Posterior vena cava (tissue), 2 donors: ENCODE measurements around the gene TNFRSF4. TPM values are rescaled to one million over a fixed set of nuclear protein-coding genes. Genes with fewer than 3 reads are reported as not detected.
"Not testable (repeated sequence)": the region's sequence is repeated elsewhere in the genome, so short reads cannot be mapped to it uniquely, and the experiment has no call there.

Source experiments
- DNase-seq: peaks from one replicate; pipeline ENCODE4 v3.0.0-alpha.2; 2020; ENCODE audit warnings: low spot score
- intact Hi-C, 2 donors: fragments of 100-400 bp; cut with DNase I; formaldehyde crosslinking; loops; one replicate each; pipeline versions ENCODE4 v1.14.1 to v1.14.2; 2022 to 2023
- total RNA-seq, 2 donors: library from RNA; stranded (reverse); fragmentation: NEBNext Ultra II Directional; extraction: Animal tissue kit (Norgen Biotek cat#: 25700); gene quantifications; one replicate each; pipeline ENCODE4 v1.2.1, GENCODE V29; 2021
- donor health status: DM: yes; HTN: yes; CAD: no.
- donor health status: DM: yes; HTN: yes; CAD: no.

Gene TNFRSF4
- total RNA-seq, 2 donors from 2014 or later: 2.0 to 2.8 TPM

DNA sequence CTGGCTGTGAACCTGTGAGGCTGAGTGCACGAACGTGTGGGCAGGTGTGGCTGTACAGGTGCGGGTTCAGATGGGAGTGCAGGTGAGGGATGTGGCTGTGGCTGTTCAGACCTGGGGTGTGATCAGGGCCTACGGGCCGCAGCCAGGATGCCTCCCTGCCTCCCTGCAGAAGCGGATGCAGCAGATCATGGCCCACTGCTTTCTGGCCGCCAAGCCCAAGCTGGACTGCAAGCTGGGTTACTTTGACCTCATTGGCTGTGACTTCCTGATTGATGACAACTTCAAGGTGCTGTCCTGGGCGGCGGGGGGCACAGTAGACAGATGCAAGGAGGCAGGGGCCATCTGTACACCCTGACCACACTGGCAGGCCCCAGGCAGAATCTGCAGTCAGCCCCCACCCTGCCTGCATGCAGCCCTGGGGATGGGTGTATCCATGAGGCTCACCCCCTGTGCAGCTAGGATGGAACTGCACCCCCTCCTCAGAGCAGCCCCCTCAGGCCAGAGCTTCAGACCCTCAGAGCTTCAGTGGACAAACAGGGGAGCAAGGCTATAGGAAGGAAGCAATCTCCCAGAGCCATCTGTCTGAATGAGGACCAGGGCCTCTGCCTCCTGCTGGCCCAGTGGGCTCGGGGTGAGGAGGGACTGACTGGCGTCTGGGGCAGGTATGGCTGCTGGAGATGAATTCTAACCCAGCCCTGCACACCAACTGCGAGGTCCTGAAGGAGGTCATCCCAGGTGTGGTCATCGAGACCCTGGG, 17.3 kb downstream of the TNFRSF4 start:
- intact Hi-C loops: no loop called here
- no peak for DNase-seq

- DNase-seq, intact Hi-C loops: not testable (repeated sequence)
Measured at GRCh38 chr1:1195726-1196125, 18.2 kb downstream of the TNFRSF4 start.

DNA sequence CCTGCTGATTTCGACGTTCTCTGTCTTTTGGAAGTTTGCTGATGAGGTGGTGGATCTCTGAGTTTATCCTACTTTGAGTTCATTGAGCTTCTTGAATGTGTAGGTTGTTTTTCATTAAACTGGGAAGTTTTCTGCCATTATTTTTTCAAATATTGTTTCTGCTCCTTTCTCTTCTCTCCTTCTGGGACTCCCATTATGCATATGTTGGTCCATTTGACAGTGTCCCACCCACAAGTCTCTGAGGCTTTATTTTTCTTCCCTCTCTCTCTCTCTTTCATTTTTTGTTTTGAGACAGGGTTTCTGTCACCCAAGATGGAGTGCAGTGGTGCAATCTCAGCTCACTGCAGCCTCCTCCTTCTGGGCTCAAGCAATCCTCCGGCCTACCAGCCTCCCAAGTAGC, 19.2 kb downstream of the TNFRSF4 start:
- DNase-seq: no peak
- intact Hi-C loops: no loop called here

DNA sequence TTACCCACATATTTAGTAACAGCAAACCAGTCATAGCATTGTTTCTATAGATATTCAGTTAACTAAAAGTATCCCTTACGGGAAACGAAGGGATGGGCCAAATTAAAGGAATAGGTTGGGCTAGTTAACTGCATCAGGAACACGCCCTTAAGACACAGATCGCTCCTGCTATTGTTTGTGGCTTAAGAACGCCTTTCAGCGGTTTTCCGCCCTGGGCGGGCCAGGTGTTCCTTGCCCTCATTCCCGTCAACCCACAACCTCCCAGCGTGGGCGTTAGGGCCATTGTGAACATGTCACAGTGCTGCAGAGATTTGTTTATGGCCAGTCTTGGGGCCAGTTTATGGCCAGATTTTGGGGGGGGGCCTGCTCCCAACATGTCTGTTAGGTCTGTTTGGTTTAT, 22.2 kb downstream of the TNFRSF4 start:
- no peak for DNase-seq
- intact Hi-C loops: no loop called here

DNA sequence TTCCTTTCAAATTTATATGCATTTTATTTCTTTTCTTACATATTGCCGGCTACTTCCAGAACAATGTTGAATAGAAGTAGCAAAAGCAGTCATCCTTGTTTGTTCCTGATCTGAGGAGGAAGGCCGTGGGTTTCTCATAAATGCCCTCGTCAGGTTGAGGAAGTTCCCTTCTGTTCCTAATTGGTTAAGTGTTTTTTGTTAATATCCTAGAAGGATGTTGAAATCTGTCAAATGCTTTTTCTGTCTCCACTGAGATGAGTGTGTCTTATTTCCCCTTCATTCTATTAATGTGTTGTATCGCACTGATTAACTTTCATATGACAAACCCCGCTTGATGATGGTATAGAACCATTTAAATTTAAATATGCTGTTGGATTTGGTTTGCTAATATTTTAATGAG, 24.8 kb downstream of the TNFRSF4 start:
- intact Hi-C loops: no loop called here
- no peak for DNase-seq

DNA sequence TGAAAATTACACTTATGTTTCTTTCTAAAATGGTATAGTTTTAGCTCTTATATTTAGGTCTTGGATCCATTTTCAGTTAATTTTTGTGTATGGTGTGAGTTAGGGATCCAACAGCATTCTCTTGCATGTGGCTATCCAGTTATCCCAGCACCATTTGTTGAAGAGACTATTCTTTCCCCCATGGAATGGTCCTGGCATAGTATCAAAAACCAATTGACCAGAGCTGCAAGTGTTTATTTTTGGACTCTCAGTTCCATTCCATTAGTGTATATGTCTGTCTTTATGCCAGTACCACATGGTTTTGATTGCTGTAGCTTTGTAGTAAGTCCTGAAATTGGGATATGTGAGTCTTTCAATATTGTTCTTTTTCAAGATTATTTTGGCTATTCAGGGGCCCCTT, 26.0 kb downstream of the TNFRSF4 start:
- intact Hi-C loops: no loop called here

GRCh38 chr1:1185101-1185765, 28.7 kb downstream of the TNFRSF4 start:
- no peak for DNase-seq
- intact Hi-C loops: no loop called here

More for the DNA sequence above, 26.0 kb downstream of the TNFRSF4 start:
- no peak for DNase-seq

DNA sequence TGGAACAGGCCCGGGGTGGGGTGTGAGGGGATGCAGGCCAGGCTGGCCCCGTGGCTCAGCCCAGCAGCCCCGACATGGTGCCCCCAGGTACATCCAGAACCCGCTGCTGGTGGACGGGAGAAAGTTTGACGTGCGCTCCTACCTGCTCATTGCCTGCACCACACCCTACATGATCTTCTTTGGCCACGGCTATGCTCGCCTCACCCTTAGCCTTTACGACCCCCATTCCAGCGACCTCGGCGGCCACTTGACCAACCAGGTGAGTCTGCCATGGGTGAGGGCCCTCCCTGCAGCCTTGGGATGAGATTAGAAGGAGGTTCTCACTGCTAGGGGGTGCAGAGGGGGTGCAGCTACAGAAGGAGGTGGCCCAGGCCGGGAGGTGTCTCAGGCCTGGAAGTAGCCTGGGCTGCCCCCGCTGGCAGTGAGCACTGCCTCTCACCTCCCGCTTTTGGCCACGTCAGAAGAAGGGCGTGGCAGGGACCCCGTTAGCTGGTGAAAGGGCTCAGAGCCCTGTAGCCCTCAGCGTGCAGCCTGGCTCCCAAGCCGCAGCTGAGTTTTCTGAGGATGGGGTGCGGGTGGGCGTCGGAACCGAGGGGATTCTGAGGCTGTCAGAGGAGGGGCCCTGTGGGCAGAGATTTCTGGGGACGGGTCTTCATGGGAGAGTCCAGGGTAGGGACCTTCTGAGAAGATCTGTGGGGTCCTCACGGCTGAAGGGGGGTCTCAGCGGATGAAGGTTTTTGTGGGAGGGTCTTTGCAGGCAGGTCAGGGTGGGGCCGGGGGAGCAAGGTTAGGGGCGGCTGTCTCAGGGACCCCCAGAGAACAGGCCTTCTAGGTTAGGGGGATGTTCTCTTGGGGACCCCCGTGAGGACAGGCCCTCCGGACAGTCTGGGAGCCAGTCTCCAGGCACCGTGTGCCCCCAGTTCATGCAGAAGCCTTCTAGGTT, 29.8 kb downstream of the TNFRSF4 start:
- DNase-seq: no peak
- intact Hi-C loops: no loop called here

GRCh38 chr1:1183221-1183747, 30.7 kb downstream of the TNFRSF4 start:
- intact Hi-C loops: no loop called here
- DNase-seq: no peak

- DNase-seq: no peak
- intact Hi-C loops: no loop called here
Measured at GRCh38 chr1:1182491-1183220, 31.3 kb downstream of the TNFRSF4 start.

DNA sequence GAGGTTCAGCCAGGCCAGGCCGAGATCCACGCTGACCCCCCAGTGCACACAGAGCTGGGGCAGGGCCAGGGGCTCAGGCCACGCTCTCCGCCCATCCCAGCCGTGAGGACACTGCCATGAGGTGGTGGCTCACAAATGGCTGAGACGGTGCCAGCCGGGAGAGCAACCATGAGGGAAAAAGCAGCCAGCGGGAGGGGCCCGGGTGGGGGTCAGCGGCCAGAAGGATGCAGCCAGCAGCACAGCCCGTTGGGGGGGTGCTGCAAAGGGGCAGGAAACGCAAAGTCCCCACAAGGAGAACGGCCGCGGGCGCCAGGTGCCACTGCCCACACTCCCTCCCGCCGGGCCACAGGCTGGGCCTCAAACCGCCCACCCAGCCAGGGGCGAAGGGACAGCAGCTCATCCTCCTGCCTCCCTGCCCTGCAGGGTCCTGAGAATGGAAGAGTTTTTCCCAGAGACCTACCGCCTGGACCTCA, 32.0 kb downstream of the TNFRSF4 start:
- intact Hi-C loops: no loop called here
- DNase-seq: no peak

GRCh38 chr1:1181129-1181937, 32.6 kb downstream of the TNFRSF4 start:
- intact Hi-C loops: no loop called here
- no peak for DNase-seq

- no peak for DNase-seq
- intact Hi-C loops: no loop called here
Measured at GRCh38 chr1:1179983-1180861, 33.7 kb downstream of the TNFRSF4 start.

- intact Hi-C loops: no loop called here
Measured at GRCh38 chr1:1179346-1179982, 34.5 kb downstream of the TNFRSF4 start.

GRCh38 chr1:1178794-1179331, 35.1 kb downstream of the TNFRSF4 start:
- intact Hi-C loops: no loop called here
- no peak for DNase-seq

More at GRCh38 chr1:1179346-1179982, 34.5 kb downstream of the TNFRSF4 start:
- no peak for DNase-seq

- DNase-seq: no peak
- intact Hi-C loops: no loop called here
Measured at GRCh38 chr1:1177452-1178206, 36.3 kb downstream of the TNFRSF4 start.
